Parathyroid adenoma (tissue), 2 donors: Measurements from ENCODE around the gene NECTIN1.

Experiments used
- H2AFZ ChIP-seq: fragments of 300-600 bp; sonication (generic); one replicate; pipeline ENCODE4 v1.7.0; 2017; ENCODE audit warnings: antibody characterized with exemption, mild to moderate bottlenecking
- H3K27ac ChIP-seq: fragments of 300-600 bp; sonication (generic); one replicate; pipeline ENCODE4 v1.7.0; 2017
- H3K27me3 ChIP-seq: fragments of 300-600 bp; sonication (generic); one replicate; pipeline ENCODE4 v1.7.0; 2017; ENCODE audit warnings: low read length; ENCODE audit not compliant: control insufficient read depth, insufficient read depth
- H3K36me3 ChIP-seq: fragments of 300-600 bp; sonication (generic); one replicate; pipeline ENCODE4 v1.7.0; 2017; ENCODE audit warnings: low read length; ENCODE audit not compliant: control insufficient read depth, insufficient read depth
- H3K4me1 ChIP-seq: fragments of 300-600 bp; sonication (generic); one replicate; pipeline ENCODE4 v1.7.0; 2017; ENCODE audit warnings: control low read depth
- H3K4me2 ChIP-seq: fragments of 300-600 bp; sonication (generic); one replicate; pipeline ENCODE4 v1.7.0; 2017; ENCODE audit warnings: low read length
- H3K4me3 ChIP-seq: fragments of 300-600 bp; sonication (generic); one replicate; pipeline ENCODE4 v1.7.0; 2017; ENCODE audit warnings: low read depth, low read length
- H3K79me2 ChIP-seq: fragments of 300-600 bp; sonication (generic); one replicate; pipeline ENCODE4 v1.7.0; 2017; ENCODE audit warnings: control low read depth
- H3K9ac ChIP-seq: fragments of 300-600 bp; sonication (generic); one replicate; pipeline ENCODE4 v1.7.0; 2017; ENCODE audit warnings: mild to moderate bottlenecking
- H3K9me3 ChIP-seq: fragments of 300-600 bp; sonication (generic); one replicate; pipeline ENCODE4 v1.7.0; 2017; ENCODE audit warnings: low read length; ENCODE audit not compliant: control insufficient read depth
- TF ChIP-seq, protein P1 (sequence below): fragments of 300-600 bp; sonication (generic); IDR thresholded peaks from one replicate; pipeline ENCODE4 v1.7.0; 2017; ENCODE audit warnings: antibody characterized with exemption, mild to moderate bottlenecking
- donor health status: primary hyperparathyroidism.

The NECTIN1 gene

DNA sequence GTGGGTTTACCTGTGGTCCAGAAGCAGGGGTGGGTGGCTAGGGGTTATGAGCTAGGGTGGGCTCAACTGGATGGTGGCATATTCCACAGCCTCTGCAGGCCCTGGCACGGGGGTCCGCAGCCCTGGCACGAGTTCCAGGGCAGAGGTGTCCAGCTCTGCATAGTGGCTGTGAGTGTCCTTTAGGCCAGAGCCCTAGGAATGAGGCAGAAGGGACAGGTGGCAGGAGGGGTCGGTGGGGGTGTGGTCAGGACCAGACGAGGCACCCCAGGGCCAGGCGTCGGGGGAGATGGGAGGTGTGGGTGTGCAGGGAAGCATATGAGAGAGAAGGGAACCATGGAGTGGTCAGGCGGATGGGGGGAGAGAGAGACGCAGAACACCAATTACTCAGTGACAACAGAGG is 99.9 kb downstream of the NECTIN1 start:
- H2AFZ ChIP-seq = no peak overlapping the region
- H3K27ac ChIP-seq = no peak overlapping the region
- no peak overlapping the region for H3K9ac ChIP-seq
- no peaks in the 10 kb centered on the region for H3K79me2 ChIP-seq
- no peaks in the 10 kb centered on the region for H3K9me3 ChIP-seq
- TF ChIP-seq, protein P1, sequence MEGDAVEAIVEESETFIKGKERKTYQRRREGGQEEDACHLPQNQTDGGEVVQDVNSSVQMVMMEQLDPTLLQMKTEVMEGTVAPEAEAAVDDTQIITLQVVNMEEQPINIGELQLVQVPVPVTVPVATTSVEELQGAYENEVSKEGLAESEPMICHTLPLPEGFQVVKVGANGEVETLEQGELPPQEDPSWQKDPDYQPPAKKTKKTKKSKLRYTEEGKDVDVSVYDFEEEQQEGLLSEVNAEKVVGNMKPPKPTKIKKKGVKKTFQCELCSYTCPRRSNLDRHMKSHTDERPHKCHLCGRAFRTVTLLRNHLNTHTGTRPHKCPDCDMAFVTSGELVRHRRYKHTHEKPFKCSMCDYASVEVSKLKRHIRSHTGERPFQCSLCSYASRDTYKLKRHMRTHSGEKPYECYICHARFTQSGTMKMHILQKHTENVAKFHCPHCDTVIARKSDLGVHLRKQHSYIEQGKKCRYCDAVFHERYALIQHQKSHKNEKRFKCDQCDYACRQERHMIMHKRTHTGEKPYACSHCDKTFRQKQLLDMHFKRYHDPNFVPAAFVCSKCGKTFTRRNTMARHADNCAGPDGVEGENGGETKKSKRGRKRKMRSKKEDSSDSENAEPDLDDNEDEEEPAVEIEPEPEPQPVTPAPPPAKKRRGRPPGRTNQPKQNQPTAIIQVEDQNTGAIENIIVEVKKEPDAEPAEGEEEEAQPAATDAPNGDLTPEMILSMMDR = no peak
- H3K27me3 ChIP-seq = no peaks in the 10 kb centered on the region
- H3K4me3 ChIP-seq = no peak overlapping the region
- H3K4me1 ChIP-seq = no peaks in the 10 kb centered on the region
- H3K36me3 ChIP-seq = no peaks in the 10 kb centered on the region
- H3K4me2 ChIP-seq = no peak overlapping the region

DNA sequence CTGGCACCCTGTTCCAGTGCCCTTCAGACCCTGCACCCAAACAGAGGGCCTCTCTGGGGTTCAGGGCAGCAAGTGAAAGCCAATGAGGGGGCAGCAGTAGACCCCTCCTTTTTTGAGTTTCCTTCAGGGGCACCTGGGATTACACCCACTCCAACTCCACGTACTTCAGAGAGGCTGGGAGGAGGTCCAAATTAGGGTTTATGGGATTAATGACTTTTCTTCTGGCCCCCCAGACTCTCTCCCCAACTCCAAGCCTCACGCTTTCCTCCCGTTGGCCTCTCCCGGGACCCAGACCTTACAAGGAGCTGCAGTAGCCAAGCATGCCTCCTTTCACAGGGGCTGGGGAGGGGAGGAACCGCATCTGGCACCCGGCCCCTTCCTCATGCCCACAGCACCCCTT is 101.7 kb downstream of the NECTIN1 start:
- Histone ChIP-seq H3K27me3 (no peaks in the 10 kb centered on the region), H3K9ac (no peak overlapping the region), H3K79me2 (no peaks in the 10 kb centered on the region), H2AFZ (no peak overlapping the region), H3K36me3 (no peaks in the 10 kb centered on the region), H3K4me1 (no peaks in the 10 kb centered on the region), H3K9me3 (no peaks in the 10 kb centered on the region), H3K4me3 (no peak overlapping the region), H3K4me2 (no peak overlapping the region), H3K27ac (no peak overlapping the region)
- TF ChIP-seq, protein P1 = no peak

DNA sequence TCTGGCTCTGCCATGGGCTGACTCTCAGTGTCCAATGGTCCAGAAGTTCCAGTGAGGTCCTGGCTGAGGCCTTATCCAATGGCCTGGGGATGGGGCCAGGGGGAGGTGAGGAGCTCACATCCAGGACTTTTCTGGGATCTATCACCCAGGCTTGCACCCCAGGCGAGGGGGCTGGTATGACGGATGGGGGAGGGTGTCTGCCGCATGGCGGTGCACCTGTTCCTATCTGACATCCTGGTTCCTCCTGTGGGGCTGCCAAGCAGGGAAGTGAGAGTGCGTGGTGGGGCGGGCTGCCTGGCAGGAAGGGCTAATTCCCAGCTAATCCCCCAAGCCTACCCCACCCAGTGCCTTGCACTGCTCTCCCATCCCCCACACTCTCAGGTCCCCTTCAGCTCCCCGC is 102.1 kb downstream of the NECTIN1 start:
- no peak overlapping the region for H3K9ac ChIP-seq
- H3K4me2 ChIP-seq = no peak overlapping the region
- no peaks in the 10 kb centered on the region for H3K79me2 ChIP-seq
- no peaks in the 10 kb centered on the region for H3K9me3 ChIP-seq
- TF ChIP-seq, protein P1 = no peak
- H3K27me3 ChIP-seq = no peaks in the 10 kb centered on the region
- H3K4me1 ChIP-seq = no peaks in the 10 kb centered on the region
- H2AFZ ChIP-seq = no peak overlapping the region
- H3K36me3 ChIP-seq = no peaks in the 10 kb centered on the region
- no peak overlapping the region for H3K4me3 ChIP-seq
- H3K27ac ChIP-seq = no peak overlapping the region

DNA sequence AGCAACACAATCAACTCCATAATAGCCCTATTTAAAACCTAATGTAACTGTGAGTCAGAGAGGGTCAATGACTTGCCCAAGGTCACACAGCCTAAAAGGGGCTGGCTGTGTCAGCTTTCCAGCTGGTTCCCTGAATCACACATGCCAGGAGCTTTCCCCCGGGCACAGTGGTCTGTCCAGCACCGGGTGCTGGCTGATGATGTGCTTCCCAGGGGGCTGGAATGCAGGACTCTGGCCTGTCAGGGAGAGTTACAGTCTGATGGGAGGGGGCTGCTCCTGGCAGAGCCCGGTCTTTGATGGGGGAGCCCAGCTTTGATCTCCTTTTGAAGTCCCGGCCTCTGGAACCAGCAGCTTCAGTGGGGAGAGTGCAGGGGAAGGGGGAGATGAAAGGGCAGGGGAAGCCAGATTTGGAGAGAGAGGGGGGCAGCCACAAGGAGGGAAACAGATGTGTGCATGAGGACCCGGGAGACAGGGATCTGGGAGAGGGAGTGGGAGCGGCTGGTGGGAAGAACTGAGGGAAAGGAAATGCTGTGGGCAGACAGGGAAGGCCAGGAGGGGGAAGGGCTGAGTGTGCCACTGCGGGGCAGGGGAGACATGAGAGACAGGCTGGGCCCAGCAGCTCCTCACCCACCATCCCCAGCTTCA is 102.7 kb downstream of the NECTIN1 start:
- Histone ChIP-seq H3K9ac (no peak overlapping the region), H3K27me3 (no peaks in the 10 kb centered on the region), H2AFZ (no peak overlapping the region), H3K27ac (no peak overlapping the region), H3K36me3 (no peaks in the 10 kb centered on the region), H3K4me1 (no peaks in the 10 kb centered on the region), H3K79me2 (no peaks in the 10 kb centered on the region), H3K4me2 (no peak overlapping the region), H3K9me3 (no peaks in the 10 kb centered on the region), H3K4me3 (no peak overlapping the region)
- TF ChIP-seq, protein P1 = no peak
